Hematopoietic multipotent progenitor cell treated with erythropoietin and hydrocortisone succinate and interleukin-3 and kit ligand, for 17 days (in vitro differentiated cells): ENCODE measurements around the gene APOBEC3A.
A peak's percentile ranks its signal among the peaks of the same experiment; 100 is the strongest.

Experiments
- DNase-seq: peaks from one replicate; pipeline ENCODE4 v3.0.0-alpha.2; 2015; ENCODE audit warnings: low spot score

APOBEC3A gene

GRCh38 chr22:38957046-38957770 lies at the start of gene APOBEC3A:
Gene APOBEC3A, plus strand, starts transcription at chr22:38957609. Its CDS starts 83 bp downstream, at chr22:38957692.
- peak; percentile 82 for DNase-seq

- DNase-seq = no peak
Observed at GRCh38 chr22:38907767-38908166, 49.6 kb upstream of the APOBEC3A start.

GRCh38 chr22:38911434-38911833 lies 46.0 kb upstream of the APOBEC3A start:
- no peak for DNase-seq

- no peak for DNase-seq
Observed at GRCh38 chr22:38919631-38920190, 37.7 kb upstream of the APOBEC3A start.

GRCh38 chr22:38921120-38921519 lies 36.3 kb upstream of the APOBEC3A start:
- DNase-seq = no peak

GRCh38 chr22:38921806-38922205 lies 35.6 kb upstream of the APOBEC3A start:
- no peak for DNase-seq

GRCh38 chr22:38923463-38924346 lies 33.7 kb upstream of the APOBEC3A start:
- no peak for DNase-seq

- DNase-seq = no peak
Observed at GRCh38 chr22:38924347-38924952, 33.0 kb upstream of the APOBEC3A start.

GRCh38 chr22:38925571-38926041 lies 31.8 kb upstream of the APOBEC3A start:
- DNase-seq = no peak

GRCh38 chr22:38927033-38927781 lies 30.2 kb upstream of the APOBEC3A start:
- peak; percentile 59 for DNase-seq

- no peak for DNase-seq
Observed at GRCh38 chr22:38930512-38930911, 26.9 kb upstream of the APOBEC3A start.

- DNase-seq = peak; percentile 79
Observed at GRCh38 chr22:38935023-38935422, 22.4 kb upstream of the APOBEC3A start.

- no peak for DNase-seq
Observed at GRCh38 chr22:38935616-38936015, 21.8 kb upstream of the APOBEC3A start.

GRCh38 chr22:38936562-38936961 lies 20.8 kb upstream of the APOBEC3A start:
- no peak for DNase-seq

- DNase-seq = no peak
Observed at GRCh38 chr22:38937036-38937435, 20.4 kb upstream of the APOBEC3A start.

- no peak for DNase-seq
Observed at GRCh38 chr22:38937541-38937940, 19.9 kb upstream of the APOBEC3A start.

GRCh38 chr22:38938221-38938620 lies 19.2 kb upstream of the APOBEC3A start:
- DNase-seq = no peak

GRCh38 chr22:38938925-38939324 lies 18.5 kb upstream of the APOBEC3A start:
- no peak for DNase-seq

GRCh38 chr22:38940811-38941384 lies 16.5 kb upstream of the APOBEC3A start:
- no peak for DNase-seq

- no peak for DNase-seq
Observed at GRCh38 chr22:38941488-38941987, 15.9 kb upstream of the APOBEC3A start.

- DNase-seq = no peak
Observed at GRCh38 chr22:38942702-38943101, 14.7 kb upstream of the APOBEC3A start.
